ENCODE measurements around the gene NOS1.

DNA sequence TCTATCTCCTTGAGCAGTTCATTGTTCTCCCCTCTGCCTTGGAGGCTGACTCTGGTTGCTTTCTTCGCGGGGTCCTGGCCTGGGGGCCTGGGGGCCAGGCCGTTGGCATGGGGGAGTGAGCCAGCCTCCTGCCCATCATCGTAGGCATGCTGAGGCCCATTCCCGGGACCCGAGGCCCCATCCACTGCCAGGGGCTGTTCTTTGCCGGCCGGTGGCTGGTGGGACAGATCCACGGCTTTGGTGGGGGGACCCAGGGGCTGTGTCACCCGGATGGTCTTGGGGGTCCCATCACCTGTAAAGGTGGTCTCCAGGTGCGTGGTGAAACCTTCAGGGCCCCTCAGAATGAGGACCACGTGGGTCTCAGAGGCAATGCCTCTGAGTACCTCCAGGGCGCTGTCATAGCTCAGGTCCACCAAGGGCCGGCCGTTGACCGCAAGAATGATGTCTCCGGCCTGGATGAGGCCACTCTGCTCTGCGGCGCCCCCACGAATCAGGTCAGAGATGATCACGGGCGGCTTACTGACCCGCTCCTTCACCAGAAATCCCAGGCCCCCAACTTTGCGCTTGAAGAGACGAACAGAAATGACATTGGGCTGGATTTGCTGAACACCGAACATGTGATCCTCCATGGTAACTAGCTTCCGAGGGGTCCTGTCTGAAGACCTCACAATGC lies 30.8 kb downstream of the NOS1 start:
- TF ChIP-seq, protein P1, sequence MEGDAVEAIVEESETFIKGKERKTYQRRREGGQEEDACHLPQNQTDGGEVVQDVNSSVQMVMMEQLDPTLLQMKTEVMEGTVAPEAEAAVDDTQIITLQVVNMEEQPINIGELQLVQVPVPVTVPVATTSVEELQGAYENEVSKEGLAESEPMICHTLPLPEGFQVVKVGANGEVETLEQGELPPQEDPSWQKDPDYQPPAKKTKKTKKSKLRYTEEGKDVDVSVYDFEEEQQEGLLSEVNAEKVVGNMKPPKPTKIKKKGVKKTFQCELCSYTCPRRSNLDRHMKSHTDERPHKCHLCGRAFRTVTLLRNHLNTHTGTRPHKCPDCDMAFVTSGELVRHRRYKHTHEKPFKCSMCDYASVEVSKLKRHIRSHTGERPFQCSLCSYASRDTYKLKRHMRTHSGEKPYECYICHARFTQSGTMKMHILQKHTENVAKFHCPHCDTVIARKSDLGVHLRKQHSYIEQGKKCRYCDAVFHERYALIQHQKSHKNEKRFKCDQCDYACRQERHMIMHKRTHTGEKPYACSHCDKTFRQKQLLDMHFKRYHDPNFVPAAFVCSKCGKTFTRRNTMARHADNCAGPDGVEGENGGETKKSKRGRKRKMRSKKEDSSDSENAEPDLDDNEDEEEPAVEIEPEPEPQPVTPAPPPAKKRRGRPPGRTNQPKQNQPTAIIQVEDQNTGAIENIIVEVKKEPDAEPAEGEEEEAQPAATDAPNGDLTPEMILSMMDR (conservative IDR thresholded peaks at IDR 0.05 in 1 of 2, IDR thresholded peaks at IDR 0.05 in 1 of 2; ENCODE audit: extremely low read depth in 1 of 2, insufficient read depth in 1 of 2, low read depth in 1 of 2, low read length in 2 of 2) = no peak
- no peak for TF ChIP-seq EZH2 (IDR thresholded peaks at IDR 0.05; ENCODE audit: borderline replicate concordance, low read length)
